Myocyte (in vitro differentiated cells): ENCODE results near the gene LRRC49. TPM values are rescaled to one million over a fixed set of nuclear protein-coding genes. Genes with fewer than 3 reads are reported as not detected.
"Not testable (repeated sequence)": the region's sequence is repeated elsewhere in the genome, so short reads cannot be mapped to it uniquely, and the experiment has no call there.

Experiments used
- DNase-seq: peaks from one replicate; pipeline ENCODE4 v3.0.0-alpha.2; 2012; ENCODE audit warnings: low read depth
- total RNA-seq: library from RNA; depleted of rRNA; stranded (reverse); fragments of >200 nt; gene quantifications from 2 replicates; pipeline ENCODE4 v1.2.3, GENCODE V29; 2014

The LRRC49 gene
- total RNA-seq, 1 donor from 2014 or later = 4.0 TPM

GRCh38 chr15:70974004-70974832 is 81.6 kb downstream of the LRRC49 start:
- DNase-seq = peak; percentile 49

GRCh38 chr15:70976851-70977250 is 84.2 kb downstream of the LRRC49 start:
- DNase-seq = no peak

- DNase-seq = no peak
These were observed 102.9 kb downstream of the LRRC49 start for GRCh38 chr15:70995383-70995970.

GRCh38 chr15:70998319-70998718 is 105.7 kb downstream of the LRRC49 start:
- no peak for DNase-seq

GRCh38 chr15:71002316-71002715 is 109.7 kb downstream of the LRRC49 start:
- DNase-seq = no peak

GRCh38 chr15:71003319-71003718 is 110.7 kb downstream of the LRRC49 start:
- peak; percentile 9 for DNase-seq

- not testable (repeated sequence) for DNase-seq
These were observed 111.9 kb downstream of the LRRC49 start for GRCh38 chr15:71004506-71004905.

GRCh38 chr15:71005895-71006294 is 113.3 kb downstream of the LRRC49 start:
- DNase-seq = no peak

- no peak for DNase-seq
These were observed 115.7 kb downstream of the LRRC49 start for GRCh38 chr15:71008250-71008870.

- DNase-seq = no peak
These were observed 117.8 kb downstream of the LRRC49 start for GRCh38 chr15:71010472-71010871.

- DNase-seq = no peak
These were observed 118.4 kb downstream of the LRRC49 start for GRCh38 chr15:71010997-71011396.

GRCh38 chr15:71011503-71012155 is 119.0 kb downstream of the LRRC49 start:
- peak; percentile 53 for DNase-seq

- DNase-seq = no peak
These were observed 120.8 kb downstream of the LRRC49 start for GRCh38 chr15:71013446-71013845.

- no peak for DNase-seq
These were observed 122.7 kb downstream of the LRRC49 start for GRCh38 chr15:71015342-71015741.

- not testable (repeated sequence) for DNase-seq
These were observed 138.6 kb downstream of the LRRC49 start for GRCh38 chr15:71031232-71031631.

GRCh38 chr15:71035478-71035877 is 142.9 kb downstream of the LRRC49 start:
- not testable (repeated sequence) for DNase-seq

- DNase-seq = no peak
These were observed 149.8 kb downstream of the LRRC49 start for GRCh38 chr15:71042356-71042922.

GRCh38 chr15:71043373-71043772 is 150.7 kb downstream of the LRRC49 start:
- no peak for DNase-seq

- DNase-seq = no peak
These were observed 151.4 kb downstream of the LRRC49 start for GRCh38 chr15:71044006-71044405.

- DNase-seq = not testable (repeated sequence)
These were observed 153.5 kb downstream of the LRRC49 start for GRCh38 chr15:71046146-71046545.

GRCh38 chr15:71048913-71049675 is 156.5 kb downstream of the LRRC49 start:
- peak; percentile 18 for DNase-seq
